GM19372 (cell line): ENCODE measurements around the gene YTHDF1.
"Not testable (repeated sequence)": the region's sequence is repeated elsewhere in the genome, so short reads cannot be mapped to it uniquely, and the experiment has no call there.

ENCODE experiments used
- ATAC-seq: cut with Tn5 transposase; IDR thresholded peaks from one replicate; pipeline ENCODE4 v1.9.1; 2021; ENCODE audit warnings: mild to moderate bottlenecking, low read depth, moderate library complexity; ENCODE audit not compliant: unreplicated experiment

Gene YTHDF1

DNA sequence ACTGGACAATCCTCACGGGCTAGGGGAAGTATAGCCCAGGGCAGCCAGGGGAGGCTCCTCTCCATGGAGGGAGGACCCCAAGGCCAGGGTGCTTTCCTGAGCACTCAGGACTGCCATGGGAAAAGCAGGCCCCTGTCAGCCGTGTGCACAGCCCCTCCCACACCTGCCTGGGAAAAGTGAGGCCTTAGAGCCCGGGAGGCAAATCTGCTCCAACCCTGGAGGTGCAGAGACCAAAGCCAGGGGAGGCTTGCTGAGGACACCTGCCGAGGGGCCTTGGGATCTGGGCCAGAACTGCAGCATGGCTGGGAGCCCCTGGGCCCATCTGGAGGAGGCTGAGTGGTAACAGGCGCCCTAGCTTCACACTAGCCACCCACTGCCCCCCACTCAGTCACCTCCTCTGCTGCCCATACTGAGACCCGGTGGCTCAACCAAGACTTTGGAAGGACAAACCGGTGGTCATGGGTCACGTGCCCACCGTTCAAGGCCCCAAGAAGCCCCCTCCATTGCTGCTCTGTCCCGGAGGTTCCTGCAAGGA is 55.2 kb downstream of the YTHDF1 start:
- ATAC-seq: no peak

DNA sequence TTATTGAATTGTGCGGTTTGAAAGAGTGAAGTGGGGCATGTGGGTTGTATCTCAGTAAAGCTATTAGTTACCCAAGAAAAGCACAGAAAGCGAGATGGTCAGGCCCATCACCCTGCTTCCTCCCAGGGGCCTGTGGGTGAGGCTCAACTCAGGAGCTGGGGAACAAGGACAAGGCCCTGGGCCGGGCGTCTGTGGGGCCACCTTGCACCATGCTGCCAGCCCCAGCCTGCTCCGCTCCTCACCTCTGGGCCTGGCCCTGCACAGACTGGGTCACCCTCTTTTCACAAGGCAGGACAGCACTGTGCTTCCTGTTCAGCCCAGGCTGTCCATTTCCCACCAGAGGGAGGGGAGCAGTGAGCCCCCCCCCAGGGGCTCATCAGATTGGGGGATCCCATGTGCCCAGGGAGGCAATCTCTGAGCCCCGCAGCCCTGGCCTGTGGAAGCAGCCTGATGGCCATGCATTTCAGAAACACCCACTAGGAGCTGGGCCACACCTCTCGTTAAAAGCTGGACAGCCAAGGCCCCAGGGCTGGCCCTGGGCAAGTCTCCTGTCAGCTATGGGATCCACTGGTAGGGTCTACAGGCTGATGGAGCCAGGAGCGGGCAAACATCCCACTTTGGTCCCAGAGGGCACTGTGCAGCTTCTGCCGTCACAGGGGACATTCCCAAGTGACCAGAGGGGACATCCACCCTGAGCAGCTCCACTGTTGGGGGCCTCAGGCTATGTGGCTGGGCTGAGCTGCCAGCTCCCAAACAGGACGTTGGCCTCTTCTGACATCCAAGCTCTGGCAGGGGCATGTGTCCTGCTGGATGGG is 55.9 kb downstream of the YTHDF1 start:
- no peak for ATAC-seq

DNA sequence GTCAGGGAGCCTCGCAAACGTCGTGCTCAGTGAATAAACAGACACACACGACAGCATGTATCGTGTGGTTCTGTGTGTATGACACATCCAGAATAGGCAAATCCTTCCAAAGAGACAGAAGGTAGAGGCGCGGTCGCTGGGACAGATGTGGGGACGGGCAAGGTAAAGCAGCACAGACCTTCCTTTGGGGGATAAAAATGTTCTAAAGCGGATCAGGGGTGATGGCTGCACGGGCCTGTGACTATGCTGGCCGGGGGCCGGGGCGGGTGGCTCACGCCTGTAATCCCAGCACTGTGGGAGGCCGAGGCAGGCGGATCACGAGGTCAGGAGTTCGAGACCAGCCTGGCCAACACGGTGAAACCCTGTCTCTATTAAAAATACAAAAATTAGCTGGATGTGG is 56.7 kb downstream of the YTHDF1 start:
- not testable (repeated sequence) for ATAC-seq

- no peak for ATAC-seq
Observed at GRCh38 chr20:63158845-63159244, 57.1 kb downstream of the YTHDF1 start.

- ATAC-seq: no peak
Observed at GRCh38 chr20:63158352-63158751, 57.6 kb downstream of the YTHDF1 start.

- ATAC-seq: not testable (repeated sequence)
Observed at GRCh38 chr20:63157431-63157830, 58.5 kb downstream of the YTHDF1 start.

- no peak for ATAC-seq
Observed at GRCh38 chr20:63156221-63156671, 59.7 kb downstream of the YTHDF1 start.

GRCh38 chr20:63155266-63156165 is 60.4 kb downstream of the YTHDF1 start:
- ATAC-seq: no peak

DNA sequence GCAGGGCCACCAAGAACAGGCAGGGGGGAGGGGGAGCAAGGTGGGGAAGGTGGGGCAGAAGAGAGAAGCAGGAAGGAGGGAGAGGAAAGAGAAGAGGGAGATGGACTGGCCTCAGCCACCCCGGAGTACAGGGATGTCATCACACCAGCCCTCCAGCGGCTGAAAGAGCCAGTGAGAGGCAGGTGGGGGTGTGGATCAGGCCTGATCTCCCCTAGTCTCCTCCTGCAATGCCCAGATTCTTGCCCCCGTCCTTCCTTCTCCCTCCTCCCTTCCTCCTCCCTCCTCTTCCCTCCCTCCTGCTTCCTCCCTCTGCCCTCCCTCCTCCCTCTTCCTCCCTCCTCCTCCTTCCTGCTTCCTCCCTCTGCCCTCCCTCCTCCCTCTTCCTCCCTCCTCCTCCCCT is 61.5 kb downstream of the YTHDF1 start:
- no peak for ATAC-seq

- no peak for ATAC-seq
Observed at GRCh38 chr20:63153254-63154221, 62.4 kb downstream of the YTHDF1 start.

DNA sequence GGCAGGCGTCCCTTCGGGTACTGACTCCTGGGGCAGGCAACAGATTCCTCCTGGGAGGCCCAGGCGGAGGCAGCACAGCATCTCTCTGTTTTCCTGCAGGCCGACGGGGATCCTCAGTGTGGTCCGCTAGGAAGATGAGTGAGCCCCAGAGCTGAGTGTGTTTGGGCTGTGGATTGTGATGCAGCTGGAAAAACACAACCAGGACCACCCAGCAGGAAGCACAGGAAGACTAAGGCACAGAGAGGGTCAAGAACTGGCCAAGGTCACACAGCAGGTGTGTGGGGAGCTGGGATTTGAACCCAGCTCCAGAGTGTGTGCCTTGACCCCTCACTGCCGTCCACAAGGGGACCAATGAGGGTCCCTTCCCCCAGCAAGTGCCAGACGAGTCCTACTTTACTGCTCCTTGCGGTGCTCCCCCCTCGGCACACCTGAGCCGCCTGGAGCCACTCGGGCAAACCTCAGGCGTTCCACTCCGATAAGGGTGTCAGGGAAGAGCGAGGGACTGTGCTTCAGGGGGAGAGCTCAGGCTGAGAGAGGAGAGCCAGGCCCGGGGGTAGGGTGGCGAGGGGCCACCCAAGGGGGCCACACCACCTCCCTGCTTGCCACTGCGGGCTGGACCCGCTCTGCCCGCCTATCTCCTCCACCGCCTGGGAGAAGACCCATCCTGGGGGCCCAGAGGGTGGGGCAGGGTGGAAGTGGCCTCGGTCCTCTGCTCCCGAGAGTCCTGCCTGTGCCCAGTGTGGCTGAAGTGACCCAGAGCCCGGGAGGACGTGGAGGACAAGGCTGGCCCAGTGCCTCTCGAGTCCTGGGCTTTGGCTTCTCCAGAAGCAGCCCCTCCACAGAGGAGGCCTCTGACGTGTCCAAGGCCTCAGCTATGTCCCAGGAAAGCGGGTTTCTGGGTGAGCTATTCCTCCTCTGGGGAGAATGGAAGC is 63.3 kb downstream of the YTHDF1 start:
- no peak for ATAC-seq

- no peak for ATAC-seq
Observed at GRCh38 chr20:63151554-63152321, 64.2 kb downstream of the YTHDF1 start.

GRCh38 chr20:63150911-63151531 is 64.9 kb downstream of the YTHDF1 start:
- ATAC-seq: no peak

DNA sequence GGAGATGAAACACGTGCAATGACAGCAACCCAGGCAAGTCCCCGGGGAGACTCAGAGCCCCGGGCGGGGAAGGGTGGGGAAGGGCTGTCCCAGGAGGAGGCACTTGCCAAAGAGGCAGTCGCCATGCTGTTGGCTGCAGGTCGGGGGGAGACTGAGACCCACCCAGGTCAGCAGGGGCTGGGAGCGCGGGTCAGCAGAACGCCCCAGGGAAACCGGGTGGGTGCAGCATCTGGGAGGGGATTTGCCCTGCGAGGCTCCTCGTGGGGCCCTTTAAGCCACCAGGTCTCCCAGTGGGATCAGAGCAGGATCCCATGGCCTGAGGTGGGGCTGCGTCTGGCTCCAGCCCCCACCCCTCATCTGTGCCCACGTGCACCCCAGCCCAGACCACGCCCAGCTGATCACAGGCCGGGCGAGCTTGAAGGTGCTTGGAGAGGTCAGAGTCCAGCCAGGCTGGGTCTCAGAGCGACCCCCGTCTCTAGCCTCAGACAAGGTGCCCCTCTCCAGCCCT is 65.5 kb downstream of the YTHDF1 start:
- no peak for ATAC-seq

- no peak for ATAC-seq
Observed at GRCh38 chr20:63149531-63150192, 66.3 kb downstream of the YTHDF1 start.

- no peak for ATAC-seq
Observed at GRCh38 chr20:63148696-63149095, 67.2 kb downstream of the YTHDF1 start.

GRCh38 chr20:63147532-63147931 is 68.4 kb downstream of the YTHDF1 start:
- ATAC-seq: no peak
